KMS-11 (cell line): ENCODE data around the gene DTNB.

Source experiments
- H2AFZ ChIP-seq: fragments of 200-600 bp; sonication (generic); 2 replicates; pipeline ENCODE4 v1.6.1; 2016; ENCODE audit warnings: antibody characterized with exemption, mixed run types, low read depth
- H3K27ac ChIP-seq: fragments of 200-600 bp; sonication (generic); 2 replicates; pipeline ENCODE4 v1.6.1; 2016; ENCODE audit warnings: mild to moderate bottlenecking, mixed run types
- H3K27me3 ChIP-seq: fragments of 200-600 bp; sonication (generic); 2 replicates; pipeline ENCODE4 v1.6.1; 2017; ENCODE audit warnings: mild to moderate bottlenecking, low read depth, mixed run types, moderate library complexity; ENCODE audit not compliant: insufficient read depth
- H3K36me3 ChIP-seq: fragments of 200-600 bp; sonication (generic); 2 replicates; pipeline ENCODE4 v1.6.1; 2017; ENCODE audit warnings: mild to moderate bottlenecking, mixed run types; ENCODE audit not compliant: insufficient read depth
- H3K4me1 ChIP-seq: fragments of 200-600 bp; sonication (generic); 2 replicates; pipeline ENCODE4 v1.6.1; 2016; ENCODE audit warnings: mild to moderate bottlenecking, low read depth, mixed run types; ENCODE audit not compliant: poor library complexity, severe bottlenecking
- H3K4me2 ChIP-seq: fragments of 200-600 bp; sonication (generic); 2 replicates; pipeline ENCODE4 v1.7.0; 2016; ENCODE audit warnings: mild to moderate bottlenecking, mixed run types
- H3K4me3 ChIP-seq: fragments of 200-600 bp; sonication (generic); IDR thresholded peaks from 2 replicates; pipeline ENCODE4 v1.6.1; 2017; ENCODE audit warnings: low read depth, low read length, mixed read lengths; ENCODE audit not compliant: insufficient read depth
- H3K79me2 ChIP-seq: fragments of 200-600 bp; sonication (generic); 2 replicates; pipeline ENCODE4 v1.6.1; 2016; ENCODE audit warnings: low read depth, mixed run types; ENCODE audit not compliant: insufficient read depth
- H3K9ac ChIP-seq: fragments of 200-600 bp; sonication (generic); 2 replicates; pipeline ENCODE4 v1.6.1; 2016; ENCODE audit warnings: mild to moderate bottlenecking, mixed run types
- H4K20me1 ChIP-seq: fragments of 200-600 bp; sonication (generic); 2 replicates; pipeline ENCODE4 v1.6.1; 2016; ENCODE audit warnings: mild to moderate bottlenecking, mixed run types; ENCODE audit not compliant: insufficient read depth
- CTCF ChIP-seq: fragments of 200-600 bp; sonication (generic); conservative IDR thresholded peaks from 2 replicates; pipeline ENCODE4 v1.6.1; 2017; ENCODE audit warnings: low read depth, mild to moderate bottlenecking, antibody characterized with exemption, low read length, moderate library complexity, mixed read lengths

Gene DTNB

GRCh38 chr2:25420820-25421237, 252.5 kb downstream of the DTNB start:
- Histone ChIP-seq H3K79me2 (no peaks in the 10 kb centered on the region), H3K36me3 (no peaks in the 10 kb centered on the region), H2AFZ (no peak overlapping the region), H3K4me2 (no peak overlapping the region), H4K20me1 (no peaks in the 10 kb centered on the region), H3K27me3 (no peaks in the 10 kb centered on the region), H3K4me1 (no peaks in the 10 kb centered on the region), H3K9ac (no peak overlapping the region), H3K4me3 (no peak overlapping the region), H3K27ac (no peak overlapping the region)
- TF ChIP-seq CTCF = no peak

- H3K27ac ChIP-seq = no peak overlapping the region
- no peak overlapping the region for H3K4me2 ChIP-seq
- H2AFZ ChIP-seq = no peak overlapping the region
- H4K20me1 ChIP-seq = no peaks in the 10 kb centered on the region
- no peaks in the 10 kb centered on the region for H3K79me2 ChIP-seq
- H3K36me3 ChIP-seq = no peaks in the 10 kb centered on the region
- TF ChIP-seq CTCF = no peak
- H3K27me3 ChIP-seq = no peaks in the 10 kb centered on the region
- no peaks in the 10 kb centered on the region for H3K4me1 ChIP-seq
- no peak overlapping the region for H3K4me3 ChIP-seq
- H3K9ac ChIP-seq = no peak overlapping the region
These were observed 253.6 kb downstream of the DTNB start for GRCh38 chr2:25419678-25420242.

GRCh38 chr2:25418944-25419677, 254.3 kb downstream of the DTNB start:
- Histone ChIP-seq H3K4me2 (no peak overlapping the region), H3K27me3 (no peaks in the 10 kb centered on the region), H3K4me1 (no peaks in the 10 kb centered on the region), H2AFZ (no peak overlapping the region), H3K36me3 (no peaks in the 10 kb centered on the region), H3K4me3 (no peak overlapping the region), H4K20me1 (no peaks in the 10 kb centered on the region), H3K27ac (no peak overlapping the region), H3K9ac (no peak overlapping the region), H3K79me2 (no peaks in the 10 kb centered on the region)
- TF ChIP-seq CTCF = no peak

- no peaks in the 10 kb centered on the region for H3K79me2 ChIP-seq
- H3K27me3 ChIP-seq = no peaks in the 10 kb centered on the region
- no peak overlapping the region for H3K4me3 ChIP-seq
- H4K20me1 ChIP-seq = no peaks in the 10 kb centered on the region
- no peak overlapping the region for H3K27ac ChIP-seq
- H3K4me1 ChIP-seq = no peaks in the 10 kb centered on the region
- no peak overlapping the region for H3K4me2 ChIP-seq
- TF ChIP-seq CTCF = no peak
- no peak overlapping the region for H2AFZ ChIP-seq
- H3K36me3 ChIP-seq = no peaks in the 10 kb centered on the region
- no peak overlapping the region for H3K9ac ChIP-seq
These were observed 255.5 kb downstream of the DTNB start for GRCh38 chr2:25417715-25418369.
